Measurements from ENCODE around the gene ZNF526.

The ZNF526 gene

DNA sequence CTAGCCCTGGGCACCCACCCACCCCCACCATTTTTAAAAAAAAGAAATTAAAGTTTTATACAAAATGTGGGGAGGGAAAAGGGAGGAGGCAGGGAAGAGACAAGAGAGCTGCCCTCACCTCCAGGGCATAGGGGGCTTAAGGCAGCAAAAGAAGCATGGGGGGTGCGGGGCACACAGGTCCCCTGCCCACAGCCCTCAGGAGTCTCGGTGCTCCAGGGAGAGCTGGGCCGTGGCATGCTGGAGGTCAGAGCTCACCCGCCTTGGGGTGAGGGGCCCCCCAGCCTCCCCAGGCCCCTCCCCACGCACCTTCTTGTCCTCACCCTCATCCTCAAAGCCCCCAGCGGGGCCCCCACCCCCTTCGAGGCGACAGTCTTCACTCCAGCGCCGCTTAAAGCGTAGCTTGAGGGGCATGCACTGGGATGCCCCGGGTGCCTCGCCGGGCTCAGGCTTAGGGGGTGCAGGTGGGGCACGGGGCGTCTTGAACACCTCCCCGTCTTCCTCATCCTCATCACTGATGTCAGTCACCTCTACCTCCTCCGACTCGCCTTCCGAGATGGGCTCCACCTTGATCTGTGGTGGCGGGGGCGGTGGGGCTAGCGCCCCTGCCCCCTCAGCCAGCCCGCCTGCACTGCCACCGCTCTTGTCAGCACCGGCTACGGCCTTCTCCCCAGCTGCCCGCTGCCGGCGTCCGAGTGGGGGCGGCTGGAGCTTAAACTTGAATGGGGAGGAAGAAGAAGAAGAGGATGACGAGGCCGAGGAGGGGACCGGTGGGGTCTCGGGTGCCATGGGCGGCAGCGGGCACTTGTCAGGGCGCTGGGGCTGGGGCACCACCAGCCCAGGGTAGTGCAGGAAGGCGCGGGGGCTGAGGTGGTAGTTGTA is 28.4 kb downstream of the ZNF526 start:
- Histone ChIP-seq H3K4me1 (ENCODE audit: insufficient read depth, insufficient read length) (peaks cover 27% of the 10 kb centered on the region), H3K9ac (ENCODE audit: insufficient read length, low read depth) (no peak overlapping the region), H3K4me3 (ENCODE audit: insufficient read length, low read depth) (no peak overlapping the region), H3K9me3 (ENCODE audit: insufficient read depth, low read length) (no peaks in the 10 kb centered on the region), H3K36me3 (ENCODE audit: insufficient read depth, insufficient read length, low read length) (peaks cover 43% of the 10 kb centered on the region), H3K27me3 (ENCODE audit: insufficient read depth, insufficient read length) (no peaks in the 10 kb centered on the region)
- DNase-seq (ENCODE audit: low read depth, low spot score), result no peak
- no peak for TF ChIP-seq YY1 (IDR thresholded peaks at IDR 0.05; ENCODE audit: insufficient read depth, insufficient read length)
- no peak for TF ChIP-seq ZNF274 (IDR thresholded peaks at IDR 0.05; ENCODE audit: low read depth, low read length)
- no peak for TF ChIP-seq SUZ12 (IDR thresholded peaks at IDR 0.05; ENCODE audit: extremely low read depth, insufficient read depth, insufficient read length)

DNA sequence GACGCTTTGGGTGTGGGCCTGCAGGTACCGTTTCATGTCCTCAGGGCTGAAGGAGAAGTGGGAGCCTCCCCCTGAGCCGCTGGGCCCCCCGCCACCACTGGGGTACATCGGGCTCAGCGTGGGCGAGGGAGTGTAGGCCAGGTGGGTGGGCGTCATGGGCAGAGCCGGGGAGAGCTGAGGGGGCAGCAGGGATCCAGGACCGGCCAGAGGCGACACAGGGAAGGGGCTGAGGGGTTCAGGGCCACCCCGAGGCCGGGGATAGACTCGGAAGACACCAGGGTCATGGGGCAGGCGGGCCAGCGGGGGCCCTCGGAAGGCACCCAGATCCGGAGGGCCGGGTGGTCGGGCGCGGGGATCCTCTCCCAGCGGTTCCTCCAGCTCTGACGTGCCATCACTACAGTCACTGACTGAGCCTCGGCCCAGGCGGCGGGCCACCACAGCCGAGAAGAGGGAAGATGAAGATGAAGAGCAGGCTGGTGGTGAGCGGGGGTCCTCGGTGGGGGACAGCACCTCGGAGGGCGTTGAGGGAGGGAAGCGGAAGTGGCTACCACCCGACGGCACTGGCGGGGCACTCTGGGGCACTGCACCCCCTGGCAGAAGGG is 29.1 kb downstream of the ZNF526 start:
- Histone ChIP-seq H3K36me3 (ENCODE audit: insufficient read depth, insufficient read length, low read length) (peaks cover 43% of the 10 kb centered on the region), H3K4me1 (ENCODE audit: insufficient read depth, insufficient read length) (peaks cover 27% of the 10 kb centered on the region), H3K9ac (ENCODE audit: insufficient read length, low read depth) (no peak overlapping the region), H3K27me3 (ENCODE audit: insufficient read depth, insufficient read length) (no peaks in the 10 kb centered on the region), H3K4me3 (ENCODE audit: insufficient read length, low read depth) (no peak overlapping the region), H3K9me3 (ENCODE audit: insufficient read depth, low read length) (no peaks in the 10 kb centered on the region)
- TF ChIP-seq YY1 (IDR thresholded peaks at IDR 0.05; ENCODE audit: insufficient read depth, insufficient read length) (no peak), ZNF274 (IDR thresholded peaks at IDR 0.05; ENCODE audit: low read depth, low read length) (no peak), SUZ12 (IDR thresholded peaks at IDR 0.05; ENCODE audit: extremely low read depth, insufficient read depth, insufficient read length) (no peak)
- no peak for DNase-seq (ENCODE audit: low read depth, low spot score)

DNA sequence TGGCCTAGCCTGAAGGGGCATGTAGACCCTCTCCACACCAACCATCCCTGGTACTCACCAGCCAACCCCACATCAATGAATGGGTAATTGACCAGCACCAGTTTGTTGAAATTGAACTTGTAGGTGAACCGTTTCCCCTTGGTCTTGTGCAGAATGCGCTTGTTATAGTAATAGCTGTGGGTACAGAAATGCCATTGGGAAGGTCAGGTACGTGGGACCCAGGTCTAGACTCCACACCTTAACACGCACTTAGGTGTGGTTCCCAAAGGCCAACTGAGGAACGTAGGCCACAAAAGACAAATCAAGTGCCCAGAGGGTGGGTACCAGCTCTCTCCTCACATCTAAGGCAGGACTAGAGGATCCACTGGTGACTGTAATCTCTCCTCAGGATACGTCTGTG is 29.7 kb downstream of the ZNF526 start:
- Histone ChIP-seq H3K27me3 (ENCODE audit: insufficient read depth, insufficient read length) (no peaks in the 10 kb centered on the region), H3K4me3 (ENCODE audit: insufficient read length, low read depth) (no peak overlapping the region), H3K36me3 (ENCODE audit: insufficient read depth, insufficient read length, low read length) (peaks cover 43% of the 10 kb centered on the region), H3K4me1 (ENCODE audit: insufficient read depth, insufficient read length) (peaks cover 27% of the 10 kb centered on the region), H3K9ac (ENCODE audit: insufficient read length, low read depth) (no peak overlapping the region), H3K9me3 (ENCODE audit: insufficient read depth, low read length) (no peaks in the 10 kb centered on the region)
- DNase-seq (ENCODE audit: low read depth, low spot score), result no peak
- no peak for TF ChIP-seq YY1 (IDR thresholded peaks at IDR 0.05; ENCODE audit: insufficient read depth, insufficient read length)
- no peak for TF ChIP-seq SUZ12 (IDR thresholded peaks at IDR 0.05; ENCODE audit: extremely low read depth, insufficient read depth, insufficient read length)
- no peak for TF ChIP-seq ZNF274 (IDR thresholded peaks at IDR 0.05; ENCODE audit: low read depth, low read length)

DNA sequence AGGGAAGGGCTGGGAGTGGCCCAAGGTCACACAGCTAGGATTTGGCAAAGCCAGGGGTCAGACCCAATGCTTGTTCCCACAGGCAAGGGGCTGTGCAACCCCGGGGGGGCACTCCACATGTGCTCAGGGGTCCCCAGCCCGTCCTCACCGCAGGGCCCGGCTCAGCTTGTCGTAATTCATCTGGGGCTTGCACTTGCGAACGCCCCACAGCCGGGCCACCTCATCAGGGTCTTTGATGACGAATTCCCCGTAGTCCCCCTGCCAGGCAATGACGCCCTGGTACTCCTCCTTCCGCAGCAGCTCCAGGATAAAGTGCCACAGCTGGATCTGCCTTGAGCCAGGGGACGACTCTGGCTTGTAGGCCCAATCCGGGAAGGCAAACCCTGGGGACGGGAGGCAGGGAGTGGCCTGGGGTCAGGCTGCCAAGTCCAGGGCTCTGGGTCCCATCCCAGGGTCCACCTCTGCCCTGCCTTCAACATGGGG is 30.1 kb downstream of the ZNF526 start:
- no peaks in the 10 kb centered on the region for H3K27me3 ChIP-seq (ENCODE audit: insufficient read depth, insufficient read length)
- H3K4me3 ChIP-seq (ENCODE audit: insufficient read length, low read depth), result no peak overlapping the region
- DNase-seq (ENCODE audit: low read depth, low spot score), result no peak
- TF ChIP-seq YY1 (IDR thresholded peaks at IDR 0.05; ENCODE audit: insufficient read depth, insufficient read length), result no peak
- TF ChIP-seq SUZ12 (IDR thresholded peaks at IDR 0.05; ENCODE audit: extremely low read depth, insufficient read depth, insufficient read length), result no peak
- TF ChIP-seq ZNF274 (IDR thresholded peaks at IDR 0.05; ENCODE audit: low read depth, low read length), result no peak
- H3K4me1 ChIP-seq (ENCODE audit: insufficient read depth, insufficient read length), result peaks cover 27% of the 10 kb centered on the region
- peaks cover 43% of the 10 kb centered on the region for H3K36me3 ChIP-seq (ENCODE audit: insufficient read depth, insufficient read length, low read length)
- no peaks in the 10 kb centered on the region for H3K9me3 ChIP-seq (ENCODE audit: insufficient read depth, low read length)
- peak overlapping the region; percentile 32 for H3K9ac ChIP-seq (ENCODE audit: insufficient read length, low read depth)

DNA sequence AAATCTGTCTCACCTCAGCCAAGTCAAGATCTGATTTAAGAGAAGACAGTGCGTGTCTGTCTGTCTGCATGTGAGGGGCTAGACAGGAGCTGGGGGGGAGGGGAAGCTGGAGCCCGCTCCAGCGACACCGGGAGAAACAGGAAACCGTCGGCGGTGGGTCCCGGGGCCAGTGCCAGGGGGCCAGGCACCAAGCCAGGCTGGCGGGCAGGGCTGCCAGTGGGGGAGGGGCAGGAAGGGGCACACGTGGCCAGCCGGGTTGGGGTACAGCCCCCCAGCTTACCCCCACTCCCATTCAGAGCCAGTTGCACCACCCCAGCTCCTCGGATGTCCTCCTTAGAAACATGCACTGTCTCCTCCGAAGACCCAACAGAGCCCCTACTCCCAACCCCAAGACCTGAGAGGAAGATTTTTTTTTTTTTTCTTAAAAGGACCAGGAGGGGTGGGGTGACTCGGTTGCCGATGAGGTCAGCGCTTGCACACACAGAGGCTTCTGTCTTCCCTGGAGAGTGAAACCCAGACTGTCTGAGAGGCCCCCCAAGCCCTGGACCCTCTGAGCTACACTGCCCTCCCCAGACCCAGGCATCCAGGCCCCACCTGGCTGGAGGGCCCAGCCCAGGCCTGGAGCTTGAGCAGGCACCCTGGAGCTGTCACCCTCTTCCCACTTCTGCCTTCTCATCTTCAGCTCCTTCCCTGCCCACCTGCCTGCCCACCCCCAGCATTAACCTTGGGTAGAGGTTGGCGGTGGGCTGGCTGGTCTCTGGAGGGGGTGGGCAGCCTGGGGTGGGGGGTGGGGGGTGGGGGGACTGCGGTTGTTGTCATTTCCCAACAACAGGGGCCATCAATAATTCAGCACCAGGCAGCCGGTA is 30.8 kb downstream of the ZNF526 start:
- peak overlapping the region; percentile 32 for H3K9ac ChIP-seq (ENCODE audit: insufficient read length, low read depth)
- TF ChIP-seq SUZ12 (IDR thresholded peaks at IDR 0.05; ENCODE audit: extremely low read depth, insufficient read depth, insufficient read length), result no peak
- no peak for TF ChIP-seq ZNF274 (IDR thresholded peaks at IDR 0.05; ENCODE audit: low read depth, low read length)
- TF ChIP-seq YY1 (IDR thresholded peaks at IDR 0.05; ENCODE audit: insufficient read depth, insufficient read length), result no peak
- H3K4me3 ChIP-seq (ENCODE audit: insufficient read length, low read depth), result no peak overlapping the region
- H3K27me3 ChIP-seq (ENCODE audit: insufficient read depth, insufficient read length), result no peaks in the 10 kb centered on the region
- DNase-seq (ENCODE audit: low read depth, low spot score), result no peak
- no peaks in the 10 kb centered on the region for H3K9me3 ChIP-seq (ENCODE audit: insufficient read depth, low read length)
- peaks cover 43% of the 10 kb centered on the region for H3K36me3 ChIP-seq (ENCODE audit: insufficient read depth, insufficient read length, low read length)
- peaks cover 27% of the 10 kb centered on the region for H3K4me1 ChIP-seq (ENCODE audit: insufficient read depth, insufficient read length)

DNA sequence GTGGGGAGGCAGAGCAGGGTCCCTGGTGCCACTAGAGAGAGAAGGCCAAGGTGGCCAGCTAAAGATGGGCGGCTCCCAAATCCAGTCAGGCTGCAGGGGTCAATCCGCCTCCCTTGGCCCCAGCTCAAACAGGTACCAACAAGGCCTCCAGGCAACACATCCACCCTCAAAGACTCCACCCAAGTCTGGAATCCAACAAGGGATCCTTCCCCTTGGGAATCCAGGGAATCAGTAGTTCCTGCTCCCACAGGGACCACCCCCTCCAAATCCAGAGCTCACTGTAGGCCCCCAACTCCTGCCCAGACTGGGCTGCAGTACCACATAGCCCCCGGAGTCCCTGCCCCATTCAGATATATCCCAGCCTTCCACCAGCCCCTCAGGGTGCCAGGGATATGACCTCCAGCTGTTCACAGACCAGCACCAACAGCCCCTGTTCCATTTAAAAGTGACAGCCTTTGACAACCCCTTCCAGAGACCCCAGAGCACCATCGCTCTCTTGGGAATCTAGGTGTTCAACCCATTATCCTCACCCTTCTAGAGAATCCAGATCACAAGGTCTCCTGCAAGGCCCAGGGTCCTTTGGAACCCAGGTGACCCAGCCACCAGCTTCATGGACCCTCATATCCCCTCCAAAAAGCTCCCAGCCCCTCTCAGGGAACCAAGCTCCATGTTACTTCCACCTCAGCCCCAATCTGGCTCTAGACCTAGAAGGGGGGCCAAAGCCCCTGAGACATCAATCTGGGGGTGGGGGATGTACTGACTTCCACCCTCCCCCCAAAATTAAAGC is 31.7 kb downstream of the ZNF526 start:
- TF ChIP-seq SUZ12 (IDR thresholded peaks at IDR 0.05; ENCODE audit: extremely low read depth, insufficient read depth, insufficient read length), result no peak
- TF ChIP-seq ZNF274 (IDR thresholded peaks at IDR 0.05; ENCODE audit: low read depth, low read length), result no peak
- TF ChIP-seq YY1 (IDR thresholded peaks at IDR 0.05; ENCODE audit: insufficient read depth, insufficient read length), result no peak
- peak overlapping the region; percentile 1 for H3K4me3 ChIP-seq (ENCODE audit: insufficient read length, low read depth)
- H3K27me3 ChIP-seq (ENCODE audit: insufficient read depth, insufficient read length), result peaks cover 6% of the 10 kb centered on the region
- H3K4me1 ChIP-seq (ENCODE audit: insufficient read depth, insufficient read length), result peaks cover 27% of the 10 kb centered on the region
- peaks cover 37% of the 10 kb centered on the region for H3K36me3 ChIP-seq (ENCODE audit: insufficient read depth, insufficient read length, low read length)
- no peaks in the 10 kb centered on the region for H3K9me3 ChIP-seq (ENCODE audit: insufficient read depth, low read length)
- H3K9ac ChIP-seq (ENCODE audit: insufficient read length, low read depth), result peak overlapping the region; percentile 50
- no peak for DNase-seq (ENCODE audit: low read depth, low spot score)

Measured in NT2/D1 (cell line).